ENCODE measurements around the gene AKAP9. TPM values are rescaled to one million over a fixed set of nuclear protein-coding genes. Genes with fewer than 3 reads are reported as not detected.

Gene AKAP9
- total and polyA plus RNA-seq, 9 of the 15 experiments (the other 6 are each of a cell fraction or from before 2014, with no cell fraction given), result 25.5 to 80.9 (median 46.3) TPM

DNA sequence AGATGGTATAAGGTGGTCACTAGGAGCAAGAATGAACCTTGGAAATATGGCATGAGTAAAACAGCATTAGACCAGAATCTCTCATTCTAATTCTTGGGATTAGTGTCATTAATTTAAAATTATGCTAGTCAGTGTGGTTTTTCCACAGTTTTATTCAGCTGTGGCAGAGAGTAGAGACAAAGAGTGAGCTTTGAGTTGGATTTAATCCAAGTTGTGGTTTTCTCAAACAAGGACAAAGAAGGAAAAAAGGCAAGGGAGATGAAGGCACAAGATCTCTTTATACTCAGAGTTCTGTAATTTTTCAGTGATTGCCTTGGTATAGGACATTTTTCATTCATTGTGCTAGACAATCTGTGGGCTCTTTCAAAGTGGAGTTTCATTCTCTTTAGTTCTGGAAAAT is 28.2 kb upstream of the AKAP9 start:
- no peak for TF ChIP-seq MCM3 (IDR thresholded peaks at IDR 0.05)
- no peak for TF ChIP-seq ZNF764 (CRISPR knock-in tag; IDR thresholded peaks at IDR 0.05; ENCODE audit: low read depth)
- TF ChIP-seq KLF10 (CRISPR knock-in tag; IDR thresholded peaks at IDR 0.05), result no peak
- no peak for TF ChIP-seq ELF4 (CRISPR knock-in tag; IDR thresholded peaks at IDR 0.05)
- TF ChIP-seq NFIC (IDR thresholded peaks at IDR 0.05), result peak; percentile 33; the same call in 1 of the 2 replicates
- H4K20me1 ChIP-seq (replicated peaks; ENCODE audit: control insufficient read depth, insufficient read depth, low read length), result no peaks in the 10 kb centered on the region
- in situ Hi-C loops (cut with MboI) (no loop called here), intact Hi-C loops (cut with micrococcal nuclease) (no loop called here)
- no TSS peak for BruUV-seq (replicated peaks)
- DNase-seq (ENCODE audit: extremely low read depth in 1 of 4, low spot score in 3 of 4) (no peak), FAIRE-seq (no peak), ATAC-seq (no peak)
- no peak overlapping the region for H3K27ac ChIP-seq (ENCODE audit: extremely low read depth, low read depth, low read length)
- H3K4me2 ChIP-seq (ENCODE audit: insufficient read depth, low read length), result no peak overlapping the region
- H2AFZ ChIP-seq (ENCODE audit: low read depth, low read length), result peak overlapping the region; percentile 64
- H3K9me3 ChIP-seq (replicated peaks; ENCODE audit: control insufficient read depth, insufficient read depth, low read depth, low read length), result no peaks in the 10 kb centered on the region
- ChIA-PET POLR2A (interaction anchor here (1.0 to 1.5 kb wide), 4 partner anchors 9 to 29 kb away, joined by 3 read pairs; no protein-coding TSS in a partner anchor), CTCF (ENCODE audit: low intra/inter-chr PET ratio) (no interaction called here)
- no peak overlapping the region for H3K9ac ChIP-seq (ENCODE audit: insufficient read depth in 1 of 2, low read depth in 2 of 2, low read length in 2 of 2)
- no peaks in the 10 kb centered on the region for H3K79me2 ChIP-seq (ENCODE audit: control insufficient read depth, insufficient read depth, low read length)
- H3K4me1 ChIP-seq (replicated peaks in 1 of 2; ENCODE audit: control insufficient read depth in 2 of 2, insufficient read depth in 2 of 2, low read length in 2 of 2), result peaks cover 0 to 14% of the 10 kb centered on the region in 2 experiments; a peak in 4 of 5 replicates
- H3K9me1 ChIP-seq (ENCODE audit: control insufficient read depth, insufficient read depth, low read length), result no peaks in the 10 kb centered on the region
- no peaks in the 10 kb centered on the region for H3K27me3 ChIP-seq (ENCODE audit: control insufficient read depth in 2 of 2, insufficient read depth in 2 of 2, low read length in 2 of 2)
- H3K36me3 ChIP-seq (ENCODE audit: control insufficient read depth, insufficient read depth, low read length), result no peaks in the 10 kb centered on the region
- no peak overlapping the region for H3K4me3 ChIP-seq

DNA sequence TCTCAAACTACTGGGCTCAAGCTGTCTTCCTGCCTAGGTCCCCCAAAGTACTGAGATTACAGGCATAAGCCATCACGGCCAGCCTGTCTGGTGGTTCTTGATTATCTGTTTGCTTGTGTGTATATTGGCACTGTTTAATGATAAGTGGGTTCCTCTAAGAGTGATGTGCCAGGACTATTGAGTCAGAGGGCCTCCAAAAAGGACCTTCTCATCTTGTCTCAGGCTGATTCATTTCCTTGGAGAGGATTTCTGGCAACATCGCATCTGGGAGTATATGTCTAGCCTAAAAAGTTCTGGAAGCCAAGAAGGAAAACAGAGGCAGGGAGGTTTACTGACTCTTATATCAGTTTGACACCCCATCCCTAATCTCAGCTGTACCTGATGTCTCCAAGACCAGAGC is 27.1 kb upstream of the AKAP9 start:
- H2AFZ ChIP-seq (ENCODE audit: low read depth, low read length), result peak overlapping the region; percentile 28; the same call in 1 of the 2 replicates
- H3K36me3 ChIP-seq (ENCODE audit: control insufficient read depth, insufficient read depth, low read length), result no peaks in the 10 kb centered on the region
- intact Hi-C loops (cut with micrococcal nuclease), result no loop called here
- no peak overlapping the region for H3K27ac ChIP-seq (ENCODE audit: extremely low read depth, low read depth, low read length)
- no peak for DNase-seq (ENCODE audit: extremely low read depth in 1 of 4, low spot score in 3 of 4)
- POLR2A ChIA-PET, result interaction anchor here (1.1 to 1.5 kb wide), 3 partner anchors 8 to 19 kb away, joined by 3 read pairs; no protein-coding TSS in a partner anchor
- WGBS (ENCODE audit: insufficient coverage, low coverage, missing lambda C conversion rate), result 36% methylated on average over 2 of the region's 2 CpGs
- H3K9me1 ChIP-seq (ENCODE audit: control insufficient read depth, insufficient read depth, low read length), result no peaks in the 10 kb centered on the region
- CTCF ChIA-PET (ENCODE audit: low intra/inter-chr PET ratio), result no interaction called here
- H3K4me1 ChIP-seq (replicated peaks in 1 of 2; ENCODE audit: control insufficient read depth in 2 of 2, insufficient read depth in 2 of 2, low read length in 2 of 2), result peaks cover 0 to 14% of the 10 kb centered on the region in 2 experiments; a peak in 4 of 5 replicates
- in situ Hi-C loops (cut with MboI), result no loop called here
- no peak for FAIRE-seq
- no TSS peak for BruUV-seq (replicated peaks)
- no peaks in the 10 kb centered on the region for H3K27me3 ChIP-seq (ENCODE audit: control insufficient read depth in 2 of 2, insufficient read depth in 2 of 2, low read length in 2 of 2)
- no peak overlapping the region for H3K4me2 ChIP-seq (ENCODE audit: insufficient read depth, low read length)
- H4K20me1 ChIP-seq (replicated peaks; ENCODE audit: control insufficient read depth, insufficient read depth, low read length), result no peaks in the 10 kb centered on the region
- H3K9ac ChIP-seq (ENCODE audit: insufficient read depth in 1 of 2, low read depth in 2 of 2, low read length in 2 of 2), result no peak overlapping the region
- H3K4me3 ChIP-seq, result no peak overlapping the region
- TF ChIP-seq ZNF224 (CRISPR knock-in tag; IDR thresholded peaks at IDR 0.05), result no peak
- no peak for TF ChIP-seq CTBP1 (IDR thresholded peaks at IDR 0.05; ENCODE audit: borderline replicate concordance)
- no peak for TF ChIP-seq ZNF589 (CRISPR knock-in tag; IDR thresholded peaks at IDR 0.05; ENCODE audit: low read depth)
- no peak for TF ChIP-seq TAF1 (IDR thresholded peaks at IDR 0.05; ENCODE audit: control insufficient read depth, extremely low read depth, insufficient read depth, low read length, severe bottlenecking)
- peak; percentile 12; the same call in 1 of the 2 replicates for TF ChIP-seq CBFA2T3 (IDR thresholded peaks at IDR 0.05)
- no peaks in the 10 kb centered on the region for H3K9me3 ChIP-seq (replicated peaks; ENCODE audit: control insufficient read depth, insufficient read depth, low read depth, low read length)
- no peaks in the 10 kb centered on the region for H3K79me2 ChIP-seq (ENCODE audit: control insufficient read depth, insufficient read depth, low read length)
- ATAC-seq, result no peak
